HUES6 (cell line): ENCODE results near the gene PABPC1L2A.
"Not testable (repeated sequence)": the region's sequence is repeated elsewhere in the genome, so short reads cannot be mapped to it uniquely, and the experiment has no call there.

Experiments used
- H3K27ac ChIP-seq: 2 replicates; pipeline ENCODE4 v1.7.0; 2013; ENCODE audit warnings: low read depth, mild to moderate bottlenecking, low read length, inconsistent platforms
- H3K27me3 ChIP-seq: 2 replicates; pipeline ENCODE4 v1.6.1; 2013; ENCODE audit warnings: low read length; ENCODE audit not compliant: control insufficient read depth, insufficient read depth
- H3K36me3 ChIP-seq: 2 replicates; pipeline ENCODE4 v1.6.1; 2013; ENCODE audit warnings: low read length; ENCODE audit not compliant: control insufficient read depth, insufficient read depth
- H3K4me1 ChIP-seq: 2 replicates; pipeline ENCODE4 v1.6.1; 2013; ENCODE audit warnings: low read length; ENCODE audit not compliant: control insufficient read depth, insufficient read depth
- H3K4me3 ChIP-seq: 2 replicates; pipeline ENCODE4 v1.5.1; 2013; ENCODE audit warnings: low read depth, low read length
- H3K9ac ChIP-seq: one replicate; pipeline ENCODE4 v1.6.1; 2013; ENCODE audit warnings: mild to moderate bottlenecking, low read length
- H3K9me3 ChIP-seq: 2 replicates; pipeline ENCODE4 v1.6.1; 2013; ENCODE audit warnings: low read depth, low read length; ENCODE audit not compliant: control insufficient read depth, insufficient read depth

PABPC1L2A gene

GRCh38 chrX:73067761-73068466 lies 11.4 kb downstream of the PABPC1L2A start:
- H3K9me3 ChIP-seq: peaks cover 48% of the 10 kb centered on the region
- H3K27me3 ChIP-seq, H3K4me3 ChIP-seq, H3K9ac ChIP-seq, H3K36me3 ChIP-seq, H3K4me1 ChIP-seq, H3K27ac ChIP-seq: not testable (repeated sequence)

- Histone ChIP-seq H3K27me3 (peaks cover 2% of the 10 kb centered on the region; the same call in 1 of the 2 replicates), H3K4me1 (peaks cover 5% of the 10 kb centered on the region), H3K9me3 (peaks cover 35% of the 10 kb centered on the region), H3K36me3 (no peaks in the 10 kb centered on the region), H3K4me3 (no peak overlapping the region), H3K27ac (no peak overlapping the region), H3K9ac (no peak overlapping the region)
Observed at GRCh38 chrX:73028876-73029275, 50.4 kb downstream of the PABPC1L2A start.
